HG03175 (cell line): ENCODE results near the gene IGFLR1.
"Not testable (repeated sequence)": the region's sequence is repeated elsewhere in the genome, so short reads cannot be mapped to it uniquely, and the experiment has no call there.

Source experiments
- ATAC-seq: cut with Tn5 transposase; IDR thresholded peaks from one replicate; pipeline ENCODE4 v1.9.1; 2021; ENCODE audit warnings: mild to moderate bottlenecking, moderate library complexity; ENCODE audit not compliant: unreplicated experiment

IGFLR1 gene

DNA sequence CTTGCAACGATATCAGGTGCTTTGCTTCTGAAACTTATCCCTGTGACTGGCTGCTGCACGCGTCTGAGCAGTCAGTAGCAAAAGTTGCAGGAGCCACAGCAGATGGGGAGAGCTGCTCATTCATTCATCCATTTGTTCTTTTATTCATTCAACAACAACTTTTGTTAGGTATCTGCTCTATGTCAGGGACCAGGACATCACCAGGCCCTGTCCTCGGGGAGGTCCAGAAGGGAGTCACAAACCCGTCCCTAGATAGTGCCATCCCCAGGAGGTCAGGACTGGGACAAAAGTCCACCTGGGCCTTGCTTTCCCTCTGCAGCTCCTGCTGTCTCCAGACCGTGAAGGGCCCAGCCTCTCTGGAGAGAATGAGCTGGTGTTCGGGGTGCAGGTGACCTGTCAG is 35.7 kb upstream of the IGFLR1 start:
- no peak for ATAC-seq

DNA sequence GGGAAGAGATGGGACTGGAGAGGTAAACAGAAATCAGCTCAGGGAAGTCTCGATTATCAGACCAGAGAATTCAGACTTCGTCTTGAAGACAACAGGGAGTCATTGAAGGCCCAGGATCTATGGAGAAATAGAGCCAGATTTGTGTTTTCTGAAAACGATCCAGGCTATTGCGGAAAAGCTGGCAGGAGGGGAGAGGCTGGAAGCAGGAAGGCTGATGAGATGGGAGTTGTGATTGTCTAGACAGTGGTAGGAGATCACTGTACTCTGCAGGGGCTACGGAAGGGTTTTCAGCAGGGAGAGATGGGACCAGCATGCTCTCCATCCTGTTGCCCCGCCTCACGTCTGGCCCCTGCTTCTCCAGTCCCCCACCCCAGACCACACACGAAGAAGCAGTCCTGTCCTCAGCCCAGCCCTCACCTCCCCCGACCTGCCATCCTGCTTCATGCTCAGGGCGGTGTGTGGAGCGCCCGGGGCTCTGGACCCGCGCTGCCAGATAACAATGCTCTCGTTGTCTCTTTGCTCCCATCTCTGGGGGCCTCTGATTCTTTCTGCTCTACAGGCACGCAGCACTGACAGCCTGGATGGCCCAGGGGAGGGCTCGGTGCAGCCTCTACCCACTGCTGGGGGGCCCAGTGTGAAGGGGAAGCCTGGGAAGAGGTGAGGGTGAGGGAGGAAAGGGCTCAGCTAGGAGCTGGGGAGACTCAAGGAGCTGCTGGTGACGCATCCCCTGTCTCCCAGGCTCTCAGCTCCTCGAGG is 35.0 kb upstream of the IGFLR1 start:
- no peak for ATAC-seq

DNA sequence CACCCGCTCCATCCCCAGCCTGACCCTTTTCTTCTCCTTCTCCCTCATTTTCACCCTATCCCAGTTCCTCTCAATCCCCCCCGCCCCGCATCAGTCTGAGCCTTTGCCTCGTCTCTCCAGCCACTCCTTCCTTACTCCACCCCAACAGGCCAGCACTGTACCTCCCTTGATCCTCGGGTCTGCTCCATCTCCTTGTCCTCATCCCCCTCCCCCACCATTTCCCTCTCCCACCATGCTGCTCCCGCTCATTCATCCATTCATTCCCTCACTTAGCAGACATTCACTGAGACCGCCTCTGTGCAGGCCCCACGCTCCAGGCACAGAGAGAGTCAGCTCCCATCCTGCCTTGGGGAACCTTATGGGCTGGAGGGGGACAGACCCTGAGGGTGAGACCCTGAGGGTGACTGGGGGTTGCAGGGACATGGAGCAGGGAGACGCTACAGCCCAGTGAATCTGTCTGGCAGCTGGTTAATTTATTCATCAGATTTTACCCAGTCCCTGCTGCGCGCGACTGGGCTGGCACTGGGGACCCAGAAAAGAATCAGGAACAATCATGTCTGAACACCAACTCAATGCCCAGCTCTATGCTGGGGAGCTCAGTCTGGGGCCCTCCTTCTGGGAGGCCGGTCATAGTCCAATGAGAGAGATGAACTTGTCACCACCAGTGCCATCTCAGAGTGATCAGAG is 34.0 kb upstream of the IGFLR1 start:
- ATAC-seq, result no peak

DNA sequence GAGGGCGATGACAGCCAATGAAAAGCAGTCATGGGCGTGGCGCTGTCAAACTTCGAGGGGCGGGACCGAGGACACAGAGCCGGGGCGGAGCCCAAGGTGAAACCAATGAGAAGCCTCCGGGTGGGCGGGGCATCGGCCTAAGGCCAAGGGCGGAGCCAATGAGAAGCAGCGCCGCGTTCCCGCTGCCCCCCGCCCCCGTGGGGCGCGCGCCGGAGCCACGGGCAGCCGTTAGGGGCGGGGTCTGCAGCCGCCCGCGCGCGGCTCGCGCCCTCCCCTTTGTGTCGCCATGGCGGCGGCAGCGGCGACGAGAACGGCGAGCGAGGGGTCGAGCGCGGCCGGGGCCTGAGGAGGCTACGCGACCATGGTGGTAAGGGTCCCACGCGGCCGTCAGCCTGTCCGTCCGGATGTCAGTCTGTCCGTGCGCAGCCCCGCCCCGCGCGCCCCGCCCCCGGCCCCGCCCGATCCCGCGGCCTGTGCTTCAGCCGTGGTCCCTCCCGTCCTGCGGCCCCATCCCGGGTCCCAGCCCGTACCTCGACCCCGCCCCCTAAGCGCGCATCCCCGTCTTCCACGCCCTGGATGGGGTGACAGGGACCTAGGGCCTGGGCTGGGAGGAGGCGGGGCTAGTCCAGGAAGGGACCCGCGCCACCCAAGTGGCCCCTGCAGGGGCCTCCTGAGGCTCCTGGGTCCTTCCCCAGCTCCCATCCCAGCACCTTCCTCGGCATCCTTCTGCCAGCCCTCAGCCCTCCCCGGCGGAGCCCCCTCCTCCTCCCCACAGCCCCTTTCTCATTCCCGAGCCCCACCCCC is 33.2 kb upstream of the IGFLR1 start, which contains the start of gene ARHGAP33:
ARHGAP33 (plus strand) TSS at position 267 of the 804 bp plus-strand sequence; CDS start at position 362, 95 bp downstream.
- peak; percentile 93 for ATAC-seq

DNA sequence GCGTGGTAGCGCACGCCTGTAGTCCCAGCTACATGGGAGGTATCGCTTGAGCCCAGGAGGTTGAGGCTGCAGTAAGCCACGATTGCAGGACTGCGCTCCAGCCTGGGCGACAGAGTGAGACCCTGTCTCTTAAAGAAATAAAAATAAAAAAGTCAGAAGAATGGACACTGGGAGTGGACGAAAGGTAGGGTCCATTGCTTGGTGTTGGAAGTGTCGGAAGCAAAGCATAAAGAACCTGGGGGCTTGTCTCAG is 32.7 kb upstream of the IGFLR1 start:
- ATAC-seq, result no peak

- no peak for ATAC-seq
Measured at GRCh38 chr19:35774274-35775045, 32.2 kb upstream of the IGFLR1 start.

- ATAC-seq, result no peak
Measured at GRCh38 chr19:35773020-35773806, 31.0 kb upstream of the IGFLR1 start.

GRCh38 chr19:35772362-35772761 is 30.1 kb upstream of the IGFLR1 start:
- ATAC-seq, result not testable (repeated sequence)

GRCh38 chr19:35768082-35768421 is 25.8 kb upstream of the IGFLR1 start:
- no peak for ATAC-seq

DNA sequence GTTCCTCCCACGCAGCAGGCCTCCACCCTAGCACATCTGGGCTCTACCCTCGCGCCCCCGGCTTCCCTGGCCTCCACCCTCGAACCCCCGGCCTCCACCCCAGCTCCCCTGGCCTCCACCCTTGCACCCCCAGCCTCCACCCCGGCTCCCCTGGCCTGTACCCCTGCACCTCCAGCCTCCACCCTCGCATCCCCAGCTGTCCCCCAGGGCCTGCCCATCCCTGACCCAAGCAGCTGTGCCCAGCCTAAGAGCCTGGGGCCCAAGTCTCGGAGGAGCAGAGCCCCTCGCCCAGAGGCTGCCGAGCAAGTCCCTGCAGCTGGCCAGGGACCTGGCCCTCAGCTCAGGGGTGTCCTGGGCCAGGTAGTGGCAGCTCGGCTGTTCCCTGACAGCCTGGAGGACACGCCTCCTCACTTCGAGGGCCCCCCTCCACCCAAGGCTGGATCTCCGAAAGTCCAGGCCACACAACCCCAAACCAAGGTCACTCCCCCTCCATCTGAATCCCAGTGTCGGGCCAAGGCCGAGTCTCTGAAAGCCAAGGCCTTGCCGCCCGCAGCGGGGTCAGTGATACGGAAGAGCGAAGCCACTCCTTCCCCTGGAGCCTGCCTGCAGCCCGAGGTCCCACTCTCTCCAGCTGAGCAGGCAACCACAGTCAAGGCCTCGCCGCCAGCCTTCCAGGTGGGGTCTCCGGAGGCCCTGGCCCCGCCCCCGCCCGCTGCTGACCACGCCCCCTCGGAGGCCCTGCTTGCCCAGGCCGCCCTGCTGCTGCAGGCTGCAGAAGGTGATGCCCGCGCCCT is 25.2 kb upstream of the IGFLR1 start:
- no peak for ATAC-seq

- ATAC-seq, result no peak
Measured at GRCh38 chr19:35766571-35767104, 24.4 kb upstream of the IGFLR1 start.

DNA sequence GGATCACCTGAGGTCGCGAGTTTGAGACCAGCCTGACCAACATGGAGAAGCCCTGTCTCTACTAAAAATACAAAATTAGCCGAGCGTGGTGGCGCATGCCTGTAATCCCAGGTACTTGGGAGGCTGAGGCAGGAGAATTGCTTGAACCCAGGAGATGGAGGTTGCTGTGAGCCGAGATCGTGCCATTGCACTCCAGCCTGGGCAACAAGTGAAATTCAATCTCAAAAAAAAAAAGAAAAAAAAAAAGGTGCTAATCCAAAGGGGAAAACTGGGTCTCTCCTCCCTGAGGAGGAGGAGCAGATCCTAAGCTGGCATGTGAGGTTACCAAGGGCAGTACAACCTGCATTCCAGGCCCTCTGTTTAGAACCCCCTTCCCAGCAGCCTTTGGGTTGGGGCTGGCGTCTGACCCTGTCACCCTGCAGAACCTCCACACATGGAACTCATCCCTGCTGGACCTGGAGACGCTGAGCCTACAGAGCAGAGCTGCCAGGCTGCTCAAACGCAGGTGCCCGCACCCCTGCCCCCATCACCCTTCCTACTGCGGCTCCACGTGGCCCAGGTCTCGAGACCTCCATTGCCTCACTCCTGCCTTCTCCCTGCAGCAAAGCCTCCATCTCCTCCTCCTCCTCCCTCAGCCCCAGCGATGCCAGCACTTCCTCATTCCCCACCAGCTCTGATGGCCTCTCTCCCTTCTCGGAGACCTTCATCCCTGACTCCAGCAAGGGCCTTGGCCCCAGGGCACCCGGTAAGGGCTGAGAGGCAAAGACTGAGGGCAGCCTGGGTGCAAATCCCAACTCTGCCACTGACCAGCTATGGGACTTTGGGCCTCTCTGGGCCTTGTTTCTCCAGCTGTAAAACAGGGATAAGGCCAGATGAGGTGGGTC is 22.4 kb upstream of the IGFLR1 start:
- ATAC-seq, result no peak

GRCh38 chr19:35760711-35761349 is 18.6 kb upstream of the IGFLR1 start:
- ATAC-seq, result no peak

GRCh38 chr19:35759697-35760096 is 17.4 kb upstream of the IGFLR1 start:
- no peak for ATAC-seq

GRCh38 chr19:35757749-35758608 is 15.7 kb upstream of the IGFLR1 start, which contains the start of gene PROSER3:
Gene PROSER3, plus strand, starts transcription at chr19:35758176. Its CDS starts 40 bp downstream, at chr19:35758216.
- peak; percentile 98 for ATAC-seq

DNA sequence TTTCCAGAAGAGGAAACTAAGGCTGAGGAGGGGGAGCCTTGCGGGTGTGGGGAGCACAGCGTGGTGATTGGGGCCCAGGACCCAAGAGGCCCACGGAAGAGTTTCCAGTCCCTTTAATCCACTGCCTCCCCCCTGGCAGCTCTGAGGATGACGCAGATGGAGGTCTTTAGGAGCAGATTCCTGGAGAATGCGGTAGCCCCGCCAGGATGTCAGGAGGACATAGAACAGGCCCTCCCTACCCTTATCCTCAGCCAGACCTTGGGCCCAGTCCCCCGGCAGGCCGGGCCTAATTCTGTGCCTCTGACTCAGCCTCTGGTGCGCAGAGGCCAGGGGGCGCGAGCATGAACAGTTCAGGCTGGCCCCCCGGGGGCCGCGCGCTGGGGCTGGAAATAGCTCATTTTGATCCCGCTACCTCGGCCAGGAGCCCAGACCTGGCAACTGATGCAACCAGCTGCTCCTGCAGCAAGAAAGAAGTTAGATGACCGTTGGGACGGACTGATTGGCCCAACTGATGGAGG is 15.0 kb upstream of the IGFLR1 start:
- peak; percentile 7 for ATAC-seq
